Measurements from ENCODE around the gene NUP58.

DNA sequence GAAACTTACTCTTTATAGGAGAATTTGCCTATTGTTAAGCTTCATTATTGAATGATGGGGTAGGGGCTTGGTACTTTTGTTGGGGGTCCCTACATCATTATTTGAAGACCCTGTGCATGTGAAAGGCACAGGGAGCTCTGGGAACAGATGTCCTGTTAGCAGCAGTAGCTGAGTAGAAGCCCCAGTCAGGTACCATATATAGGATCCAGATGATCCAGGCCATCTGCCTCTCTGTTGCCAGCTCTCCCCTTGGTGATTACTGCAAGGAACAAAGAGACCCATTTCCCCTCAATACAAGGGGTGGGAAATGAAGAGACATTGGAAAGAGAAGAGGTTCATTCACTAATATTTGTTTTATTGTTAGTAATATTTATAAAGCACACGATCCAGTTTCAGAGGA is 9.7 kb upstream of the NUP58 start:
- TF ChIP-seq POLR2AphosphoS5 (IDR thresholded peaks at IDR 0.05; ENCODE audit: low read depth): no peak
- no peak for TF ChIP-seq CTCF (conservative IDR thresholded peaks at IDR 0.05; ENCODE audit: low read depth in 2 of 2)
- TF ChIP-seq EZH2 (IDR thresholded peaks at IDR 0.05; ENCODE audit: low read depth, unreplicated experiment): no peak
- no peak for TF ChIP-seq JUNB (IDR thresholded peaks at IDR 0.05; ENCODE audit: unreplicated experiment)
- no peak for TF ChIP-seq EZH2phosphoT487 (IDR thresholded peaks at IDR 0.05; ENCODE audit: unreplicated experiment)

Data from GM23338 (cell line).